GM23248 (cell line): Measurements from ENCODE around the gene CIB1. TPM values are rescaled to one million over a fixed set of nuclear protein-coding genes. Genes with fewer than 3 reads are reported as not detected.
"Not testable (repeated sequence)": the region's sequence is repeated elsewhere in the genome, so short reads cannot be mapped to it uniquely, and the experiment has no call there.

ENCODE experiments used
- DNase-seq: peaks from one replicate; pipeline ENCODE4 v3.0.0-alpha.2; 2015
- H2AFZ ChIP-seq: fragments of 200-600 bp; sonication (generic); 2 replicates; pipeline ENCODE4 v1.6.1; 2016; ENCODE audit warnings: antibody characterized with exemption
- H3F3A ChIP-seq: fragments of 200-600 bp; sonication (generic); 2 replicates; pipeline ENCODE4 v1.6.1; 2016; ENCODE audit warnings: mild to moderate bottlenecking, antibody characterized with exemption, mixed run types; ENCODE audit not compliant: insufficient read depth
- H3K27ac ChIP-seq: fragments of 200-600 bp; sonication (generic); 2 replicates; pipeline ENCODE4 v1.5.1; 2016; ENCODE audit warnings: mild to moderate bottlenecking
- H3K27me3 ChIP-seq: fragments of 200-600 bp; sonication (generic); replicated peaks from 2 replicates; pipeline ENCODE4 v1.6.1; 2016; ENCODE audit warnings: mild to moderate bottlenecking; ENCODE audit not compliant: insufficient read depth
- H3K36me3 ChIP-seq: fragments of 200-600 bp; sonication (generic); 2 replicates; pipeline ENCODE4 v1.6.1; 2016; ENCODE audit warnings: low read depth, mild to moderate bottlenecking
- H3K4me1 ChIP-seq: fragments of 200-600 bp; sonication (generic); 2 replicates; pipeline ENCODE4 v1.6.1; 2016; ENCODE audit warnings: mild to moderate bottlenecking; ENCODE audit not compliant: insufficient read depth
- H3K4me2 ChIP-seq: fragments of 200-600 bp; sonication (generic); one replicate; pipeline ENCODE4 v1.6.1; 2016; ENCODE audit warnings: mild to moderate bottlenecking; ENCODE audit not compliant: unreplicated experiment
- H3K4me3 ChIP-seq: fragments of 200-600 bp; sonication (generic); 2 replicates; pipeline ENCODE4 v1.5.1; 2016; ENCODE audit warnings: mild to moderate bottlenecking
- H3K79me2 ChIP-seq: fragments of 200-600 bp; sonication (generic); 2 replicates; pipeline ENCODE4 v1.6.1; 2016; ENCODE audit warnings: mild to moderate bottlenecking; ENCODE audit not compliant: insufficient read depth
- H3K9ac ChIP-seq: fragments of 200-600 bp; sonication (generic); 2 replicates; pipeline ENCODE4 v1.6.1; 2016; ENCODE audit warnings: mild to moderate bottlenecking
- H3K9me2 ChIP-seq: fragments of 200-600 bp; sonication (generic); 2 replicates; pipeline ENCODE4 v1.6.1; 2016; ENCODE audit warnings: mixed run types, mild to moderate bottlenecking, moderate library complexity; ENCODE audit not compliant: insufficient read depth
- H3K9me3 ChIP-seq: fragments of 200-600 bp; sonication (generic); one replicate; pipeline ENCODE4 v1.6.1; 2017; ENCODE audit warnings: low read depth
- H4K20me1 ChIP-seq: fragments of 200-600 bp; sonication (generic); 2 replicates; pipeline ENCODE4 v1.6.0; 2016; ENCODE audit not compliant: insufficient read depth
- EZH2 ChIP-seq: fragments of 200-600 bp; sonication (generic); IDR thresholded peaks from 2 replicates; pipeline ENCODE4 v1.6.1; 2018; ENCODE audit warnings: antibody characterized with exemption, mild to moderate bottlenecking; ENCODE audit not compliant: insufficient read depth, poor library complexity, severe bottlenecking
- EZH2phosphoT487 ChIP-seq: fragments of 200-600 bp; sonication (generic); IDR thresholded peaks from 2 replicates; pipeline ENCODE4 v1.6.1; 2018; ENCODE audit warnings: antibody characterized with exemption, moderate library complexity, mild to moderate bottlenecking, low read depth; ENCODE audit not compliant: insufficient read depth
- WGBS, 2 experiments: methylation state at CpG; one replicate each; pipeline ENCODE4 v1.1.6; 2015 to 2017; ENCODE audit warnings: low lambda C conversion rate in 2 of 2, low coverage in 1 of 2; ENCODE audit errors: missing lambda C conversion rate in 2 of 2; 5-methylcytosine and 5-hydroxymethylcytosine counted together
- in situ Hi-C: fragments of 300-500 bp; cut with MboI; formaldehyde crosslinking; loops from 2 replicates; pipeline ENCODE4 v1.15.0; 2020
- polyA plus RNA-seq: library from polyadenylated mRNA; unstranded; fragments of >200 nt; fragmentation: Nextera tagmentation; extraction: Ambion mirVana; gene quantifications from 2 replicates; pipeline ENCODE4 v1.2.1, GENCODE V29; 2016
- total RNA-seq: library from RNA; depleted of rRNA; stranded (reverse); fragments of >200 nt; shearing (Covaris generic); gene quantifications from 2 replicates; pipeline ENCODE4 v1.2.3, GENCODE V29; 2014

CIB1 gene
- total and polyA plus RNA-seq, 2 experiments from 2014 or later: 45.8 to 123 TPM

DNA sequence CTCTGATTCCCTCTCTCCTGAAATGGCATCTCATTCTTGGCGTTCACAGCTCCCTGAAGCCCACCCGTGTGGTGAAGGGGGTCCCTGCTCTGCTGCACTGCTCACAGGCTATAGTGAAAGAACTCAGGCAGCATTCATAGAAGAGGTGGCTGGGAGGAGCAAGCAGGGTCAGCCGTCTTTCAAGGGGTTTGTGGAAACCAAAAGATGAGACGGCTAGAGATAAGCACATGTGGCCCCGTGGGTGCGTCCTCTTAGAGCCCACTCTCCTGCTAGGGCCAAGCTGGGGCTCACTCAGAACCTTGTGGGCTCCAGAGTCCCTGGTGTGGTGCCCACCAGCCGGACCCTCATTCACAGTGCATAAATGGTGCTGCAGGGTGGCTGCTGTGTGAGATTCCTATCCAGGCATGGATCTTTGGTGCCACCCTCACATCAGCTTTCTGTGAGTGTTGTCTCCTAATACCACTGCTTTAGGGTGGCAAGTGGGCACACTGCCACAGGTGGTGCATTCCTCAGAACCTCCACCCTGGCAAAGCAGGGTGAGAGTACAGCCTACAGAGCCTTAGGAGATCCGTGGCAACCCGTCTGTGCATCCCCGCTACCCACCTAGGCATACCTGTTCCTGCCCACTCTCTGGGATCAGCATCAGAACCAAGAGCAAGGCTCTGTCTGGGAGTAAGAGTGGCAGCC lies 43.8 kb downstream of the CIB1 start:
- H3K27me3 ChIP-seq: no peaks in the 10 kb centered on the region
- WGBS, 2 experiments: 89 to 96% methylated on average over 10 of the region's 10 CpGs
- H3K9ac ChIP-seq: no peak overlapping the region
- H3K9me2 ChIP-seq: no peaks in the 10 kb centered on the region
- H3K27ac ChIP-seq: no peak overlapping the region
- H3K36me3 ChIP-seq: no peaks in the 10 kb centered on the region
- no peaks in the 10 kb centered on the region for H3K79me2 ChIP-seq
- H4K20me1 ChIP-seq: no peaks in the 10 kb centered on the region
- no peaks in the 10 kb centered on the region for H3K4me1 ChIP-seq
- H2AFZ ChIP-seq: no peak overlapping the region
- H3F3A ChIP-seq: no peaks in the 10 kb centered on the region
- no peak for TF ChIP-seq EZH2phosphoT487
- no peak for TF ChIP-seq EZH2
- DNase-seq: no peak
- H3K4me2 ChIP-seq: no peak overlapping the region
- H3K9me3 ChIP-seq: no peaks in the 10 kb centered on the region
- in situ Hi-C loops: no loop called here
- no peak overlapping the region for H3K4me3 ChIP-seq

DNA sequence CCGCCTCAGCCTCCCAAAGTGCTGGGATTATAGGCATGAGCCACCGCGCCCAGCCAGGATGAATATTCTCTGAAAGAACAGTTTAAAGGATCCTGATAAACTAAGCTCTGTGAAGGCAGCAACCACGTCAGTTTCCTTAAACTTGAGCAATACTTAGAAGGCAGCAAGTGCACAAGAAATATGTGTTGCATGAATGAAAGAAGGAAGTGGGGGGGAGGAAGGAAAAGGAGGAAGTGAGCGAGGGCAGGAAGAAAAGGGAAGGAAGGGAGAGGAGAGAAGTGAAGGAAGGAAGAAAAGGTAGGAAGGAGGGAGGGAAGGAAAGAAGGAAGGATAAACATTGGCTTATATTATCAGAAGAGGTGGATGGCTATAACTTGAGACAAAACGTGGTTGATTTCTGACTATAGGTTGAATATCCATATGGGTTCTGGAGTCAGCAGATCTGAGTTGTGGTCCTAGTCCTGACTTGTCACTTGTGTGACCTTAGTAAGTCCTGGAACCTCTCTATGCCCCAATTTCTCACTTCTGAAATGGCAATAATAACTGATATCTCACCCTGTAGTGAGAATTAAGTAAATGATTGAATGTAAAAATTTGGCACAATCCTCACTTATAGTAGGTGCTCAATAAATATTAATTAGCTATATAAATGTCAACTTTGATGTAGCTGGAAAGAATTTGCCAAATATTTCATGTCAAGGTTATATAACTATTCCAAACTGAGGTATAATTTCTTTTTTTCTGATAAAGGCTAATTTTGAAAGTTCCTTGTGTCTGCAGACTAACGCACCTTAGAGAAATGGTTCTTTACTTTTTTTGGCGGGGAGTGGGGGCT lies 44.6 kb downstream of the CIB1 start:
- no peak overlapping the region for H3K4me2 ChIP-seq
- 90 to 91% methylated on average over 7 to 8 of the region's 8 CpGs for WGBS, 2 experiments
- no peak overlapping the region for H3K4me3 ChIP-seq
- peaks cover 4% of the 10 kb centered on the region for H3K4me1 ChIP-seq
- no peak overlapping the region for H3K27ac ChIP-seq
- H3K27me3 ChIP-seq: no peaks in the 10 kb centered on the region
- H3K9ac ChIP-seq: no peak overlapping the region
- no peaks in the 10 kb centered on the region for H3K9me3 ChIP-seq
- no peak overlapping the region for H2AFZ ChIP-seq
- H3K36me3 ChIP-seq: no peaks in the 10 kb centered on the region
- H3K79me2 ChIP-seq: no peaks in the 10 kb centered on the region
- H3F3A ChIP-seq: no peaks in the 10 kb centered on the region
- H4K20me1 ChIP-seq: no peaks in the 10 kb centered on the region
- TF ChIP-seq EZH2: no peak
- no peak for TF ChIP-seq EZH2phosphoT487
- in situ Hi-C loops: no loop called here
- H3K9me2 ChIP-seq: no peaks in the 10 kb centered on the region
- no peak for DNase-seq

DNA sequence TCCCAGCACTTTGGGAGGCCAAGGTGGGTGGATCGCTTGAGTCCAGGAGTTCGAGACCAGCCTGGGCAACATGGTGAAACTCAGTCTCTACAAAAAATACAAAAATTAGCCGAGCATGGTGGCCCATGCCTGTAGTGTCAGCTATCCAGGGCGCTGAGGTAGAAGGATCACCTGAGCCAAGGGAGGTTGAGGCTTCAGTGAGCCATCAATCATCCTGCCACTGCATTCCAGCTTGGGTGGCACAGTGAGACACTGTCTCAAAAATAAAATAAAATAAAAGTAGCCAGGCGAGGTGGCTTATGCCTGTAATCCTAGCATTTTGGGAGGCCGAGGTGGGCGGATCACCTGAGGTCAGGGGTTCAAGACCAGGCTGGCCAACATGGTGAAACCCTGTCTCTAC lies 45.7 kb downstream of the CIB1 start:
- H3K9ac ChIP-seq, H3K9me2 ChIP-seq, H3K27me3 ChIP-seq, H4K20me1 ChIP-seq, H3K4me3 ChIP-seq, H3K79me2 ChIP-seq, H2AFZ ChIP-seq, DNase-seq, in situ Hi-C loops, H3K4me1 ChIP-seq, H3K9me3 ChIP-seq, H3K4me2 ChIP-seq, H3K36me3 ChIP-seq, H3F3A ChIP-seq, H3K27ac ChIP-seq: not testable (repeated sequence)
- WGBS, 2 experiments: 95 to 99% methylated on average over 7 of the region's 7 CpGs

DNA sequence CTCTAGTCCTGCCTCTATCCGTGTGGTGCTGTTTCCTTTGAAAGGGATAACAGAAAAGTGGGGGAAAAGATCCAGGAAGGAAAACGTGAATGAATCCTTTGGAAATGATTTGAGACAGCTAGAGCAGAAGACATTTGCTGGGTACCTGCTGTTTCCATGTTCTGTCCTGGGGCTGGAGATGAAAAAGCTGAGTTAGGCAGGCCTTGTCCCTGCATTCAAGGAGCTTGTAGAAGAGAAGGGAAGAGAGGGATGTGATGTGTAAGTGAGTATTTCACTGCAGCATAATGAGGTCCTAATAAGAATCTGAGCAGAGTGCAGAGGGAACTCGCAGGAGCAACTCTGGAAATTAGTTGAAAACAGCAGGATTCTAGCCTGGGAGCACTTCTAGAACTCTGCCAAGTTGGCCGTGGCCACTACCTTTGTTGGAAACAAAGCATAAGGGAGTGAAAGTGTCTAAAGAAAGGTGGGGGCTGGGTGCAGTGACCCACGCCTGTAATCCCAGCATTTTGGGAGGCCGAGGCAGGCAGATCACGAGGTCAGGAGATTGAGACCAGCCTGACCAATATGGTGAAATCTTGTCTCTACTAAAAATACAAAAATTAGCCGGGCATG lies 46.4 kb downstream of the CIB1 start:
- no peaks in the 10 kb centered on the region for H3F3A ChIP-seq
- in situ Hi-C loops: no loop called here
- no peak for TF ChIP-seq EZH2
- TF ChIP-seq EZH2phosphoT487: no peak
- no peak for DNase-seq
- no peaks in the 10 kb centered on the region for H3K79me2 ChIP-seq
- H2AFZ ChIP-seq: no peak overlapping the region
- H3K4me3 ChIP-seq: no peak overlapping the region
- H3K9me3 ChIP-seq: no peaks in the 10 kb centered on the region
- no peaks in the 10 kb centered on the region for H4K20me1 ChIP-seq
- 48 to 55% methylated on average over 7 to 8 of the region's 8 CpGs for WGBS, 2 experiments
- no peak overlapping the region for H3K9ac ChIP-seq
- H3K4me2 ChIP-seq: no peak overlapping the region
- H3K27ac ChIP-seq: no peak overlapping the region
- no peaks in the 10 kb centered on the region for H3K36me3 ChIP-seq
- H3K9me2 ChIP-seq: no peaks in the 10 kb centered on the region
- no peaks in the 10 kb centered on the region for H3K27me3 ChIP-seq
- H3K4me1 ChIP-seq: peaks cover 8% of the 10 kb centered on the region
